Measurements from ENCODE around the gene CASP9.
"Not testable (repeated sequence)": the region's sequence is repeated elsewhere in the genome, so short reads cannot be mapped to it uniquely, and the experiment has no call there.

CASP9 gene

GRCh38 chr1:15469361-15469760 is 54.7 kb downstream of the CASP9 start:
- no peak for DNase-seq (ENCODE audit: low spot score)

- DNase-seq (ENCODE audit: low spot score), result no peak
Observed at GRCh38 chr1:15468145-15468544, 55.9 kb downstream of the CASP9 start.

DNA sequence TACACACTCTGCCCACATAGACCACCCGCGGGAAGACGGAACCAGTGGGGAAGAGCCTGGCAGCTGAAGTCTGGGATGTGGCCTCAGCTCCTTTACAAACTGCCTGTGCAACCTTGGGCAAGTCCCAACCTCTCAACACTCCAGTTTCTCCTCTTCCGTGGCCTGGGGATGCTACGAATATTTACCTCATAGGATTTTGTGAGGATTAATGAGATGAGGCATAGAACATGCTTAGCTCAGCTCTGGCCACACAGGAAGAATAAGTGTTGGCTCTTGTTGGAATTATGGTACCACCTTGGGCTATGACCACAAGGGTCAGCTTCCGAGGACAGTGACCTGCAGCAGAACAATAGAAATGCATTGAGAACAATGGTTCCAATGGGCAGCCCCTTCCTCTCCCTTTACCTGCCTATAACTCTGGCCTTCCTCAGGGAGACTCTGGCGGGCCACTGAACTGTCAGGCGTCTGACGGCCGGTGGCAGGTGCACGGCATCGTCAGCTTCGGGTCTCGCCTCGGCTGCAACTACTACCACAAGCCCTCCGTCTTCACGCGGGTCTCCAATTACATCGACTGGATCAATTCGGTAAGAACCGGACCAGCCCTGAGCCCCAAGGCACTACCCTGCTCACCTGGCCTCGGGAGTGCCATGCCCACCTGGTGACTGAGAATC is 56.9 kb downstream of the CASP9 start:
- not testable (repeated sequence) for DNase-seq (ENCODE audit: low spot score)

GRCh38 chr1:15465674-15466073 is 58.3 kb downstream of the CASP9 start:
- no peak for DNase-seq (ENCODE audit: low spot score)

DNA sequence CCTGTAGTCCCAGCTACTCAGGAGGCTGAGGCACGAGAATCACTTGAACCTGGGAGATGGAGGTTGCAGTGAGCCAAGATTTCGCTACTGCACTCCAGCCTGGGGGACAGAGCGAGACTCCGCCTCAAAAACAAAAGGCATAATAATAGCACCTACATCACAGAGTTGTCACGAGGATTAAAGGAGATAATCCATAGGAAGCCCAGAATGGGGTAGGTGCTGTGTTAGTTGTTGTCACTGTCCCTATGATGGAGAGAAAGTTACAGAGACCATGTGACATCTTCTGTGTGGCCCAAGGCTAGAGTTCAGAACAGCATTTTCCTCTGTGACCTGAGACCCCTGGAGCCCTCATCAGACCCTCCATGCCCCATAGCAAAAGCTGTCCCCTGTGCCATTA is 60.1 kb downstream of the CASP9 start:
- DNase-seq (ENCODE audit: low spot score), result not testable (repeated sequence)

- DNase-seq (ENCODE audit: low spot score), result not testable (repeated sequence)
Observed at GRCh38 chr1:15463064-15463800, 60.8 kb downstream of the CASP9 start.

DNA sequence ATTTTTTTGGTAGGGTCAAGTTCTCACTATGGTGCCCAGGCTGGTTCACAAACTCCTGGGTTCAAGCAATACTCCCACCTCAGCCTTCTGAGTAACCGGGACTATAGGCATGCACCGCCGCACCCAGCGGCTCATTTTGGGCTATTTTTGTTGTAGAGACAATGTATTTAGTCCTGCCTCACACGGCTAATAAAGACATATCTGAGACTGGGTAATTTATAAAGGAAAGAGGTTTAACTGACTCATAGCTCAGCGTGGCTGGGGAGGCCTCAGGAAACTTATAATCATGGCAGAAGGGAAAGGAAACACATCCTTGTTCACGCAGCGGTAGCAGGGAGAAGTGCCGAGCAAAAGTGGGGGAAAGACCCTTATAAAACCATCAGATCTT is 63.3 kb downstream of the CASP9 start:
- no peak for DNase-seq (ENCODE audit: low spot score)

DNA sequence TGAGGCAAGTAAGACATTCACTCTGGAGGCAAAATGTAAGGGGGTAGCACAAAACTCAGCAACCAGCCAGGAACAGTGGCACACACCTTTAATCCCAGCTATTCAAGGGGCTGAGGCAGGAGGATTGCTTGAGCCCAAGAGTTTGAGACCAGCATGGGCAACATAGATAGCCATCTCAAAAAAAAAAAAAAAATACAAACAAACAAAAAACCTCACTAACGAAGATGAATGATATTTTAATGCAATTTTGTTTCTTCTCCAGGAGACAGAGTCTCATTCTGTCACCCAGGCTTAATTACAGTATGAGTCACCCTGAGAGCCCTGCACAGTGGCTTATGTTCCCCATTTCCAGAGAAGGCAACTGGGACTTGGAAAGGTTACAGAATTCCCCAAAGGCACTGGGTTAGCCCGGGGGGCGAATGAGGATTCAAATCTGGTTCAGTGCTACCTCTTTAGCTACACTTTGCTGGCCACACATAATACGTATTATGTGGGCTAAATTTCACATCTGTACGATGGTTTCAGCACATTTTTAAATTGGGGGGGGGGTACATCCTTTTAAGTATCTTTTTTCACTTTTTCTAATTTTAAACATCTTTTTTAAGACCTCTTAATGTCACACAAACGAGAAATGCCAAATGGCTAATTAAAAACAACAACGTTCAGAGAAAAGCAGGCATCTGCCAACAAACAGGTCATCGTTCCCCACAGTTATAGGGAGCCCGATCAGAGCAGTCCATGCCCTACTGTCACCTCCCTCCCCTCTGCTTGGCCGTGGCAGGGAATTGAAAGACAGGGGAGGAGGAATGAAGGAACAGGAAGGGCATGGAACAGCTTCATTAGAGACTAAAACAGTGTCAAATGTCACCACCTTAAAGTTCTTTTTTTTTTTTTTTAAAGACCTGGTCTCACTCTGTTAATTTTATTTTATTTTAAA is 64.0 kb downstream of the CASP9 start:
- peak; percentile 28 for DNase-seq (ENCODE audit: low spot score)

- not testable (repeated sequence) for DNase-seq (ENCODE audit: low spot score)
Observed at GRCh38 chr1:15458388-15458787, 65.6 kb downstream of the CASP9 start.

- no peak for DNase-seq (ENCODE audit: low spot score)
Observed at GRCh38 chr1:15457585-15457984, 66.4 kb downstream of the CASP9 start.

GRCh38 chr1:15456313-15456954 is 67.6 kb downstream of the CASP9 start, which contains the start of gene CELA2A:
CELA2A (plus strand) TSS chr1:15456732; CDS start chr1:15456754, 22 bp downstream.
- DNase-seq (ENCODE audit: low spot score), result no peak

GRCh38 chr1:15455522-15455921 is 68.5 kb downstream of the CASP9 start:
- no peak for DNase-seq (ENCODE audit: low spot score)

DNA sequence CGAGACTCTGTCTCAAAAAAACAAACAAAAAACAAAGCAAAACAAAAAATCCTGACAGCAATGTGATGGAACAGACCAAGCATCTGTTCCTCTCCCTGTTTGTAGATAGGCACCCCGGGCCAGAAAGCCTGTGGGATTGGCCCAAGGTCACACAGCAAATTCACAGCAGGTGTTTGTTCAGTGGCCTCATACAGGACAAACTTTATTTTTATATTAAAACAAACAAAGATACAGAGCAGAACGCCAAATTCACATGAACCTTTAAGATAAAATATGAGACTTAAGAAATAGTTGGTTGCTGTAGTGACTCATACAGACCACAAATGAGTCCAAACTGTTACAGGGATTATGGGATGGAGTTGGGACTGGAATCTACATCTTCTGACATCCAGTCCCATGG is 69.8 kb downstream of the CASP9 start:
- DNase-seq (ENCODE audit: low spot score), result peak; percentile 23

DNA sequence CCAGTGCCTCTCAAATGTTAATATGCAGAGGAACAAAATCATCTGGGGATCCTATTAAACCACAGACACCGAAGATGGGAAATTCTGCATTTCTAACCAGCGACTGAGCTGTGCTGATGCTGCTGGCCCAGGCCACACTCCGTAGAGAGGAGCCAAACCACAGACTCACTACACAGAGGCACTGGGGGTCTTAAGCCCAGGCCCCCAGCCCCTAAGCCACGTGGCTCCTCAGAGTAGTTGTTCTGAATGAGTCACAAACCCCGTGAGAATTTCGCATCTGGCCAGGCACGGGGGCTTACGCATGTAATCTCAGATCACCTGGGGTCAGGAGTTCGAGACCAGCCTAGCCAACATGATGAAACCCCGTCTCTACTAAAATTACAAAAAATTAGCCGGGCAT is 70.3 kb downstream of the CASP9 start:
- DNase-seq (ENCODE audit: low spot score), result no peak

DNA sequence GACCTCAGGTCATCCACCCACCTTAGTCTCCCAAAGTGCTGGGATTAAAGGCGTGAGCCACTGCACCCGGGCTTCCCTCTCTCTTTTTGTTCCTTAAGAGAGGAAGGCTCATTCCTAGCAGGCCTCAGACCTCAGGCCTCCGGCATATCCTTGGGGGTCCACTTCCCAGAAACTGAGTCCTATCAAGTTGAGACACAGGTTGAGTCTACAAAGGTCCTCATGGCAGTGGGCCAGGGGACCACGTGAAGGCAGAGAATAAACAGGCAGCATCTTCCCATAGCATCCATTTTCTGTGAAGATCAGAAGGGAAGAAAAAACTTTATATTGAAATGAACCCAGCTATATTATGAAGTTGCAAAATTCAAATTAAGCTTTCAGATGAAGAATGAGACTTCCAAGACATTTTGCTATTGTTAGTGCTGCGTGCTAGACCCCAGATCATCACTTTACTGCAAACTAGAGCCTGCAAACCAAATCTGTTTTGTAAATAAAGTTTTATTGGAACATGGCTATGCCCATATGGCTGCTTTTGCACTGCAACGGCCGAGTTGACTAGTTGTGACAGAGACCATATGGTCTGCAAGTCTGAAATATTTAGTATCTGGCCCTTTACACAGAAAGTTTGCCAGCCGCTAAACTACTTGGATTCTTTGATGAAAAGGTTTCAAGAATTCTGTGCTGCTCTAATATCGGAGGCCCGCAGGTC is 71.0 kb downstream of the CASP9 start:
- DNase-seq (ENCODE audit: low spot score), result no peak

GRCh38 chr1:15452216-15452615 is 71.8 kb downstream of the CASP9 start:
- DNase-seq (ENCODE audit: low spot score), result peak; percentile 41

GRCh38 chr1:15451014-15451722 is 72.8 kb downstream of the CASP9 start:
- DNase-seq (ENCODE audit: low spot score), result no peak

DNA sequence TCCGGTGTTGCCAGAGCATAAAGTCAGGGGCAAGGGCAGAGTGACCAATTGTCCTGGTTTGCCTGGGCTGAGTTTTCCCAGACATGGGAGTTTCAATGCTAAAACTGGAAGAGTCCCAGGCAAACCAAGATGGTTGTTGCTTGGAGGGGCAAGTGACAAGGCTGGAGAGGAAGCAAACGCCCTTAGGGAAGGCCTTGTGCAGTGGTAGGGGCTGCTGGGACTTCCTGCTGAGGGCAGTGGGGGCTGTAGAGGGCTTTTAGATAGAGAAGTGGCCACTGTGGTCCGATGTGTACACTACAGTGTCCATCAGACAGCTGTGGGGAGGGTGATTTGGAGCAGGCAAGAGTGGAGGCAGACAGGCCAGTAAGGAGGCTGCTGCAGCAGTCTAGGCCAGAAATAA is 74.4 kb downstream of the CASP9 start:
- DNase-seq (ENCODE audit: low spot score), result no peak

- DNase-seq (ENCODE audit: low spot score), result no peak
Observed at GRCh38 chr1:15448877-15449462, 75.0 kb downstream of the CASP9 start.

DNA sequence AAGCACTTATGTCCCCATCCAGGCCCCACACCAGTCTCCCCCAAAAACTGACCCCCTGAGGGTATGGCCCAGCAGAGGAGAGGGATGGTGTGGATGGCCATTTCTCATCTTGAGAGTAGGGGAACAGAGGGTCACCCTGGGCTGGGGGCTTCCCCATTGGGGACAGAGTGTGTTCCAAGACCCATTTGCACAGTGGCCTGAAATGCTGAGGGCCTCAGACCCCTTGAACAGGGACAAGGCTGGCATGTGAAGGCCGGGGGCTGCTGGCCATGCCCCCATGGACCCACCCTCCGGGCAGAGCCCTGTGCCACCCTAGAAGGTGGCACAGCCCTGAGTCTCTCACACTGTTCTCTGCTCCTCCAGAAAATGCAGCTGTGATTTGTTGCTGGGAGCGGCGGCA is 77.8 kb downstream of the CASP9 start:
- DNase-seq (ENCODE audit: low spot score), result no peak

Measured in RKO (cell line).